HUES48 (cell line): ENCODE data around the gene TTC28.

Experiments used
- H3K27ac ChIP-seq: one replicate; pipeline ENCODE4 v1.7.0; 2013; ENCODE audit warnings: low read depth, low read length, inconsistent platforms
- H3K27me3 ChIP-seq: 2 replicates; pipeline ENCODE4 v1.6.1; 2013; ENCODE audit warnings: mild to moderate bottlenecking, low read length; ENCODE audit not compliant: control insufficient read depth, insufficient read depth
- H3K36me3 ChIP-seq: 2 replicates; pipeline ENCODE4 v1.6.1; 2013; ENCODE audit warnings: low read length; ENCODE audit not compliant: control insufficient read depth, insufficient read depth
- H3K4me1 ChIP-seq: 2 replicates; pipeline ENCODE4 v1.6.1; 2013; ENCODE audit warnings: mild to moderate bottlenecking, low read length; ENCODE audit not compliant: control insufficient read depth, insufficient read depth
- H3K4me3 ChIP-seq: 2 replicates; pipeline ENCODE4 v1.5.1; 2013; ENCODE audit warnings: mild to moderate bottlenecking, low read depth, low read length
- H3K9ac ChIP-seq: 2 replicates; pipeline ENCODE4 v1.6.1; 2013; ENCODE audit warnings: mild to moderate bottlenecking, low read depth, low read length, moderate library complexity
- H3K9me3 ChIP-seq: 2 replicates; pipeline ENCODE4 v1.6.1; 2013; ENCODE audit warnings: low read length; ENCODE audit not compliant: control insufficient read depth, insufficient read depth

The TTC28 gene

DNA sequence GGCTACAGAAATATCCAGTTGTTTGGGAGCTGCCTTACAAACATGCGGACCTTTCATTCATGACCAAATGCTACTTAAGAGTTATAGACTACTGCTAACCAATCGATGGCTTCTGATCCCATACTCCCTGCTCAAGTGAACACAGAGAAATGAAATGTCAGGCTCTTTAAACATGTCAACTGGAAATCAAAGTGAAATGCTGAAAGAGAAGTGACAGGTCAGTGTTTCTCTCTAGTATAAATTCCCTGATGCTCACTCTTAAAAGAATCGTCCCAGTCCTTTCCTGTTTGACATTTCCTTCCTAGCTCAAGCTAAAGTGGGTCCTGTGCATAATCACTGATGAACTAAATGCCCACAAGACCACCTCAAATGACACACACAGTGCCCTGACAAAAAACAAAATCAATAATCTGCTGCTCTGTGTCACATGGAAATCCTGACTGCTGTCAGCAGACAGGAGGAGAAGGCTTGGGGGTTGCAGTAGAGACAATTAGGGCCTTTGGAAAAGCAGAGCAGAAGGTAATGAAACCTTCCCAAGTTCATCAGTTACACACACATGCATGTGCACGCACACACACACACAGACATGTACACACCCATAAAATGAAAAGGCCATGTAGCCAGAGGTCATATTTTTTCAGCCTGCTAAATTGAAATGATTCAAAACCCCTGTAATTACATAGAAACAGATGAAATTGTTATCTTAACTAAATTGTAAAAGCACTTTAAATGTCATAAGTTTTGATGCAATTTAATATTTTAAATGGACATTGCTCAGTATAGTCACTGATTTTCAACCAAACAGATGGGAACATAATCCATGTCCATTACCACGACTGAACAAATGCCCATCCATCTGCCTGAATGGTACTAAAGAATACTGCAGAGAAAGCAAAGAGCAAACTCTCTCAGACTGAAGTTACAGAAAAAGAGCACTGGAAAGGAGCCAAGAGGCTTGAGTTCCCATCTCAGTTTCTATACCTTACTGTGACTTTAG, 330.7 kb downstream of the TTC28 start:
- H3K27me3 ChIP-seq = no peaks in the 10 kb centered on the region
- H3K4me3 ChIP-seq = no peak overlapping the region
- no peak overlapping the region for H3K27ac ChIP-seq
- no peak overlapping the region for H3K9ac ChIP-seq
- no peaks in the 10 kb centered on the region for H3K9me3 ChIP-seq
- H3K36me3 ChIP-seq = no peaks in the 10 kb centered on the region
- H3K4me1 ChIP-seq = no peaks in the 10 kb centered on the region

DNA sequence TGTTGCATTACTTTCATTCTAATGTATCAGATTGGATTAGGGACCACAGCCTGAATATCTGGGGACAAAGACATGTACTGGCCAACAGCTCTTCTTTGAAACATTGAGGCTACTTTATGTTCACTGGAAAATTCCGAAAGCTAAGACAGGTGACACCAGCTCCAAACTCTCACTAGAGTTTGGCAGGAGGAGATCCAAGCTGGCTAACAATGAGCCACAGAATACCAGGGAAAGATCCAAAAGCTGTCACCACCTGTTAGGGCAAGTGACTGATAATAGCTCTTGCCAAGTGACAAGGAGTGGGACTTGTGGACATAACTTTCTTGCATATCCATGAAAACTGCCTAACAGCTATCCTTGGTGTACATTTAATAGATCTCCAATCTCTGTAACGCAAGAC, 333.3 kb downstream of the TTC28 start:
- Histone ChIP-seq H3K9me3 (no peaks in the 10 kb centered on the region), H3K27ac (no peak overlapping the region), H3K4me1 (no peaks in the 10 kb centered on the region), H3K4me3 (no peak overlapping the region), H3K9ac (no peak overlapping the region), H3K36me3 (no peaks in the 10 kb centered on the region), H3K27me3 (no peaks in the 10 kb centered on the region)

DNA sequence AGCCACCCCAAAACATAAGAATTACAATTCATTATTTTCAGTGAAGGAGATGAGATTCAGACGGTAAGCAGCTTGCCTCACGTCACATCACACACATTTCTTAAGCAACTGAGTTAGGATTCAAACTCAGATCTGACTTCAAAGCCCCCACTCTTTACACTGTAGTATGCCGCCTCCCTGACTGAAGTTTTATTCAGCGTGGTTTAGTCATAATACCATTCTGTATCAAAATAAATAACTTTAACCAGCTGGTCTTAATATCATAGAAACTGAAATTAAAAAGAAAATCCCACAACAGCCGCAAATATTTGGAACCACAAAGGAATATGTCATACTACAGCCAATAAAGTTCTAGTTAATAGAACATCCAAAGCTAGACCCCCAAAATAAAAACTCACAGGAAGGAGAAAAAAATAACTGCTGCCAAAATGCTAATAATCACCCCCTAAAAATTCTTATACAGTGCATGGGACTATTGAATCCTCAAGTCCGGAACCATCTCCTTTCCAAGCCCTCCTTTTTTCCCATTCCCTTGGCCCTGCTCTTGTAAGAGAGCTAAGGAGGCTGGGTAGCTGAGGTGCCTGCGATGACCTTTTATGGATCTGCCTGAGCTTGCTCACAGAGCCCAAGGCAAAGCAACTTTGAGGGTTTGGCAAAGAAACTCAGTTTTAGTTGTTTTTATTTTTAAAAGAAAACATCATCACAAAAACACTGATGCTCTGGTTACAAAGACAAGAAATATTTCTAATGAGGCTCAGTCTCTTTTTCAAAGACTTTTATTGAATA, 334.5 kb downstream of the TTC28 start:
- no peaks in the 10 kb centered on the region for H3K36me3 ChIP-seq
- H3K4me3 ChIP-seq = no peak overlapping the region
- H3K9ac ChIP-seq = no peak overlapping the region
- no peaks in the 10 kb centered on the region for H3K4me1 ChIP-seq
- no peaks in the 10 kb centered on the region for H3K9me3 ChIP-seq
- no peak overlapping the region for H3K27ac ChIP-seq
- H3K27me3 ChIP-seq = no peaks in the 10 kb centered on the region

DNA sequence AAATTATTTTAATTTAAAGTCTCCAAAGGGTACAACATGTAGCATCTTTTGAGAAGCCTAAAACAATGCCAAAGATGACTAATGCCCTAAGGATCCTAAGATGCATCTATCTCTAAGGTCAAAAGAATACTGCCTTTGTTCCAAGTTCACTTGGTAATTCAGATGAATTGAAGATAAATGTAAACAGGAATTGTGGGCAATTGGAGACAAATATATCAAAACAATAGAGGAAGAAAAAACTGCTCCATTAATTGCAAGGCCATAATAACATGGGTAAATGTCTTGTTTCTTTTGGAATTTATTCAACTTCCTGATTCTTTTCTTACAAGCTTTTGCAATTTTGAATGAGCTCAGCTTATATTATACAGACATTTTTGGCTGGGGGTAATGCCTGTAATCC, 338.6 kb downstream of the TTC28 start:
- H3K4me1 ChIP-seq = no peaks in the 10 kb centered on the region
- no peak overlapping the region for H3K4me3 ChIP-seq
- no peak overlapping the region for H3K27ac ChIP-seq
- no peak overlapping the region for H3K9ac ChIP-seq
- no peaks in the 10 kb centered on the region for H3K9me3 ChIP-seq
- H3K27me3 ChIP-seq = no peaks in the 10 kb centered on the region
- no peaks in the 10 kb centered on the region for H3K36me3 ChIP-seq

DNA sequence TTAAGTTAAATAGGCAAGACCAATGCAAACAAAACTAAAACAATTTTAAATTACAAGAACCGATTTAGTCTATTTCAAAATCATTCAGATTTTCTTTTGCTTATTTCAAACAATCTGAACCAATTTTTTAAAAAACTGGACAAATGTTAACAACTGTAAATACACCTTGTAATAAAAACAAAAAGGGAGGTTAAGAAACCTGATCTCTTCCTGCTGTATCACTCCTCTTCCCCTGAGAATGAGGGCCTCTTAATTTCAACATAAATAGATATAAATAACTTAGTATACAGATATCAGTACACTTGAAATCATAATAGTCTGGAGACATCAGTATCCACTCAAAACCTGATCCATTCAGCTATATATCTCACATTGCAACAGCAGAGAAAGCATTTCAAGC, 346.6 kb downstream of the TTC28 start:
- H3K9ac ChIP-seq = no peak overlapping the region
- no peaks in the 10 kb centered on the region for H3K27me3 ChIP-seq
- H3K36me3 ChIP-seq = no peaks in the 10 kb centered on the region
- H3K4me3 ChIP-seq = no peak overlapping the region
- H3K4me1 ChIP-seq = peaks cover 20% of the 10 kb centered on the region
- H3K9me3 ChIP-seq = no peaks in the 10 kb centered on the region
- no peak overlapping the region for H3K27ac ChIP-seq

DNA sequence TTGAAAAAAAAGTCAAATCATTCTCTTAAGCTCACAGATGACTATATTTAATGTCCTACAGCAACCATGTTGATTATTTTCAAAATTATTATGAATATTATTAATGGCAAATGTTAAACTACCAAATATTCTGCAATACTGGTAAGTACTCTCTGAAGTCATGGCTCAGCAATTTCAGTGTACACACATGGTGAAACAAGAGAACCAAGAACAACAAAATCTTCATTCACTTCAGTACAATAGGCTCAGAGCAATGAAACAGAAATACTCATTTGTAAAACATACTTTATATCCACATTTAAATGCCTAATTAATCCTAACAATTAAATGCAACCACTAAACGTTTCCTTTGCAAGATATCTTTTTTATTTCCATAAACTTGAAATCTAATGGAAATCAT, 347.2 kb downstream of the TTC28 start:
- H3K9ac ChIP-seq = no peak overlapping the region
- H3K27ac ChIP-seq = no peak overlapping the region
- H3K27me3 ChIP-seq = no peaks in the 10 kb centered on the region
- H3K36me3 ChIP-seq = no peaks in the 10 kb centered on the region
- no peaks in the 10 kb centered on the region for H3K9me3 ChIP-seq
- no peak overlapping the region for H3K4me3 ChIP-seq
- peaks cover 20% of the 10 kb centered on the region for H3K4me1 ChIP-seq

DNA sequence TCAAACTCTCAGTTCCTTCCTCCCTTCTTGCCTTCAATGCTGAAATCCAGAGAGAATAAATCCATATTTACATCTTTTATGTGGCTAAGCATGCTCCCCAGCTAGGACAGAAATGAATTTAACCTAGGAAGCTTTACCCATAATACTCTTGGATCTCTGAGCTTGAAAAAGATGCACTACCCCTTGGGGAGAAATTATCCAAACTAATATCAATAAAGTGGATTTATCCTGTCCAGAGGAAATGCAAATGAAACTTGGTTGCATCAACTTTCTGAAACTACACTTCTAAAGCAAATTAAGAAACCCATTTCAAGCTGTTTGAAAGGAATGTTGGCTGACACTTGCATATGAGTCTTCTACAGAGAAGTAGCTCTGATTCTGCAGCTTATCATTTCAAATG, 347.9 kb downstream of the TTC28 start:
- H3K9me3 ChIP-seq = no peaks in the 10 kb centered on the region
- no peak overlapping the region for H3K9ac ChIP-seq
- H3K36me3 ChIP-seq = no peaks in the 10 kb centered on the region
- H3K27ac ChIP-seq = no peak overlapping the region
- no peaks in the 10 kb centered on the region for H3K27me3 ChIP-seq
- no peak overlapping the region for H3K4me3 ChIP-seq
- peaks cover 20% of the 10 kb centered on the region for H3K4me1 ChIP-seq

DNA sequence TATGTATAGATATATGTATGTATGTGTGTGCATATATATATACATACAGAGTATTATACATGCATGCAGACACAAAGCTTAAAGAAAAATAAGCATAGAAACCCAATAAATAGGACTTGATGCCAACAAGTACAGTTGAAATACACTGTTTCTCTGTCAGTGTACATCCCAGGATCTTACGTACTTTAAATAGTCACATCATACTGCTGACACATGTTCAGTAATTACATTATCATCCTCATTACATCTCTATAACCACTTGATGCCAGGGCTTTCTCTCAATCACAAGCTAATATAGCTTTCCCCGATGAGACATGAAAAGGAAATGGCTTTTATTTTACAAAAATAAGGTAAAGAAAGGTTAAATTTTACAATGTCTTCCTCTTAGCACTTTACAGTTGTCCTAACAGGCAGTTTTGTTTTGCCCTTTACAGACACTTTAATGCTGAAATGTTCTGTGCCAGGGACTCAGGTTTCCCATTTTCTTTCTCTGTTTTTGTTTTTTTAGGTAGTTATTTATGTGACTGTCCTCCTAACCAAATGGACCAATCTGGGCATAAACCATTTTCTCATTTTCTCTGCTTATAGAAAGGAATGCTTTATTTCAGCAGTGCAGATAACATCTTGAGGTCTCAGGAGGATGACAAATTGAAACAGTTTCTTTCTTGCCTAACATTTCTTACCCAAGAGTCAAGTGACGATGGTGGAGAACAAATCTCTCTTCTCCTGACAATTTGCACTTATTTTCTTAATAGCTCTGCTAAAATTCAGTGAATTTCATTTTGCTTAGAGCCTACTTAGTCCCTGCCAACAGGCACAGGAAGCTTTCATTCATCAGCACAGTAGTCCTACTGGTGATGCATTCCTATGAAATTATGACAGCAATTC, 350.2 kb downstream of the TTC28 start:
- no peaks in the 10 kb centered on the region for H3K27me3 ChIP-seq
- H3K36me3 ChIP-seq = no peaks in the 10 kb centered on the region
- H3K9ac ChIP-seq = no peak overlapping the region
- H3K9me3 ChIP-seq = no peaks in the 10 kb centered on the region
- H3K4me3 ChIP-seq = no peak overlapping the region
- no peak overlapping the region for H3K27ac ChIP-seq
- H3K4me1 ChIP-seq = peaks cover 20% of the 10 kb centered on the region

DNA sequence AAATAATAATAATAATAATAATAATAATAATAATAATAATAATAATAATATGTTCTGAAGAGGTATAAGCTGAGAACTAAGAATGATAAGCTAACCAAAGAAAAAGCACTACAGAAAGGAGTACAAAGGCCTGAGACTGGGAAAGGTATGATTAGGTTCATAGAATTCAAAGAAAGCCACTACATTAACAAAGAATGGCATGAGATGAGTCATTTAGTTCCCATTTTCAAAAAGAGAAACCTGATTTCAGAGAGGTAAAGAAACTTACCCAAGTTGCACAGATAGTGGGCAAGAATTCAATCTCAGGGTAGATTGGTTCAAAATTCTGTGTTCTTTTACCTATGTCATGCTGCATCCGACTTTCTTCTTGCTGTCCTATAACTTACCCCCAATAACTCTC, 350.9 kb downstream of the TTC28 start:
- Histone ChIP-seq H3K36me3 (no peaks in the 10 kb centered on the region), H3K9me3 (no peaks in the 10 kb centered on the region), H3K27me3 (no peaks in the 10 kb centered on the region), H3K4me3 (no peak overlapping the region), H3K9ac (no peak overlapping the region), H3K27ac (no peak overlapping the region), H3K4me1 (peaks cover 20% of the 10 kb centered on the region)

DNA sequence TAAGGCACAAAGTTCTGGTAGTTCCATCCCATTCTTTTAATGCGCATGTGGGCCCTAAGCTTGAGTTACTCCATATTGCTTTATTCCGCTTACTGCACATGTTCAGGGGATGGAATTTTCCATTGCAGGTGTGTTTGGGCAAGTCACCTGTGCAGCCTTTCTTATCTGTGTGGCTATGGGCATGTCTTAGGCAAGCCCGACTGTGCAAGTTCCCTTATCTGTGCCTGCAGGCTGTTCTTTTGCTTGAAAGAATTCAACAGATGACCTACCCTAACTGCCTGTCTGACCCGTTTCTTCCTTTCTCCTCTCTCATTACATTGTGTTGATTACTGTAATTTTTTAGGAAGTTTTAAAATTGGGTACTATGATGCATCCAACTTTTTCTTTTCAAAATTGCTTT, 363.6 kb downstream of the TTC28 start:
- no peaks in the 10 kb centered on the region for H3K27me3 ChIP-seq
- peaks cover 2% of the 10 kb centered on the region; the same call in 1 of the 2 replicates for H3K9me3 ChIP-seq
- H3K4me1 ChIP-seq = peaks cover 4% of the 10 kb centered on the region; the same call in 1 of the 2 replicates
- H3K27ac ChIP-seq = no peak overlapping the region
- peak overlapping the region; percentile 14; the same call in 1 of the 2 replicates for H3K9ac ChIP-seq
- no peak overlapping the region for H3K4me3 ChIP-seq
- H3K36me3 ChIP-seq = no peaks in the 10 kb centered on the region
